ENCODE results near the gene CYP17A1. TPM values are rescaled to one million over a fixed set of nuclear protein-coding genes. Genes with fewer than 3 reads are reported as not detected.

Gene CYP17A1, protein sequence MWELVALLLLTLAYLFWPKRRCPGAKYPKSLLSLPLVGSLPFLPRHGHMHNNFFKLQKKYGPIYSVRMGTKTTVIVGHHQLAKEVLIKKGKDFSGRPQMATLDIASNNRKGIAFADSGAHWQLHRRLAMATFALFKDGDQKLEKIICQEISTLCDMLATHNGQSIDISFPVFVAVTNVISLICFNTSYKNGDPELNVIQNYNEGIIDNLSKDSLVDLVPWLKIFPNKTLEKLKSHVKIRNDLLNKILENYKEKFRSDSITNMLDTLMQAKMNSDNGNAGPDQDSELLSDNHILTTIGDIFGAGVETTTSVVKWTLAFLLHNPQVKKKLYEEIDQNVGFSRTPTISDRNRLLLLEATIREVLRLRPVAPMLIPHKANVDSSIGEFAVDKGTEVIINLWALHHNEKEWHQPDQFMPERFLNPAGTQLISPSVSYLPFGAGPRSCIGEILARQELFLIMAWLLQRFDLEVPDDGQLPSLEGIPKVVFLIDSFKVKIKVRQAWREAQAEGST
- not detected in 5 replicates for total RNA-seq (2022; extraction: Qiagen RNA extraction; ENCODE audit: low read depth)

DNA sequence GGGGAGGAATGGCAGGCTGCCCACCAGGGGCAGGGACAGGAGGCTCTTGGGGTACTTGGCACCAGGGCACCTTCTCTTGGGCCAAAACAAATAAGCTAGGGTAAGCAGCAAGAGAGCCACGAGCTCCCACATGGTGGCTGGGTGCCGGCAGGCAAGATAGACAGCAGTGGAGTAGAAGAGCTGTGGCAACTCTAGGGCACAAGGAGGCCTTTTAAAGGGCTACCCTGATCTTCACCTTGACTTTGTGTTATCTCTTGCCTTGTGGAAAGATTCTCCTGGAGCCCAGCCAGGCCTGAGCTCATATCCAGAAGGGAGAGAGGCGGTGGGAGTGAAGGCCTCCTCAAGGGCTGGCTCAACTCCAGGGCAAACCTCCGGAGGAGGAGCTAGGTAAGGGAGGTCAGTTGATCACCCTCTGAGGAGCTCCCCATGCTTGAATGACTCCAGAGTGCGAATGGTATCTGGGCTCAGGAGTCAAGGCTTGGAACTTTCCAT is at the start of gene CYP17A1:
CYP17A1 (minus strand) TSS at position 184 of the 492 bp plus-strand sequence; CDS start at position 132, 52 bp downstream.

DNA sequence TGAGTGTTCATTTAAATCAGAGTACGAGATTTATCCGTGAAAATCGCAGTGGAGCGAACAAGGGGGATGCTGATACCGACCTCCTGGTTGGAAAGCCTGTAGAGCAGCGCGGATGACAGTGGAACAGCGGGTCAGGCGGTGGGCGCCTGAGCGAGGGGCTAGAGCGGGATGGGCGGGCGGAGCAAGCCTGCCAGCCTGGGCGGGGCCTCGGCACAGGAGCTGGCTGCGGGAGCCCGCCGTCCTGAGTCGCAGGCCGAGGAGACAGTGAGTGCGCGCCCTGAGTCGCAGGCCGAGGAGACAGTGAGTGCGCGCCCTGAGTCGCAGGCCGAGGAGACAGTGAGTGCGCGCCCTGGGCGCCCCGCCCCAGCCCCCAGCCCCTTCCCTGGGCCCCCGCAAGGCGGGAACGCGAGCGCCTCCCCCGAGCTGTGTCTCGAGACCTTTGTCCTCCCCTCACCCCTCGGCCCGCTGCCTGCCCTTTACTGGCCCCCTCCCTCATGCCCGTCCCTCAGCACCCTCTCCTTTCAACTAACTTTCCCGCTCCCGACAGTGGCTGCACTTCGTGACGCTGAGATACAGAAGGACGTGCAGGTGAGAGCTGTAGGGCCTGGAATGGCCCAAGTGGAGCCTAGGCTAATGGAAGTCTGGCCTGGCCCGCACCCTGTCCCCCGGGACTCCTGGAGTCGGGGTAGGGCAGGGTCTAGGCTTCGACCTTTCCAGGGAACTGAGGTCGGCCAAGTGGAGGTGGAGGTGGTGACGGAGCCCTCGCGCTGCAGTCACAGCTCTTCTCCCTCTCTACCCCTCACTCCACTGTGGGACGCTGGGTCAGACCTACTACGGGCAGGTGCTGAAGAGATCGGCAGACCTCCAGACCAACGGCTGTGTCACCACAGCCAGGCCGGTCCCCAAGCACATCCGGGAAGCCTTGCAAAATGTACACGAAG is 32.3 kb upstream of the CYP17A1 start, which contains the start of gene AS3MT:
AS3MT (plus strand) TSS at position 213 of the 941 bp plus-strand sequence; CDS start at position 336, 123 bp downstream.

Other genes with a start within 250 kb of the CYP17A1 start
- 42.0 to 51.5 TPM (median 46.3 TPM) in 5 replicates for gene TRIM8, start 192.9 kb downstream of the CYP17A1 start, total RNA-seq (2022; extraction: Qiagen RNA extraction; ENCODE audit: low read depth)
- gene ARL3, start 123.0 kb downstream of the CYP17A1 start, total RNA-seq (2022; extraction: Qiagen RNA extraction; ENCODE audit: low read depth) = 13.9 to 15.3 TPM (median 14.7 TPM) in 5 replicates
- gene SFXN2, start 122.8 kb downstream of the CYP17A1 start, total RNA-seq (2022; extraction: Qiagen RNA extraction; ENCODE audit: low read depth) = 2.9 to 4.4 TPM (median 3.8 TPM) in 5 replicates
- gene WBP1L, start 93.5 kb downstream of the CYP17A1 start, total RNA-seq (2022; extraction: Qiagen RNA extraction; ENCODE audit: low read depth) = 21.5 to 30.7 TPM (median 27.8 TPM) in 5 replicates
- 23.1 to 30.4 TPM (median 25.2 TPM) in 5 replicates for gene BORCS7, start 16.8 kb upstream of the CYP17A1 start, total RNA-seq (2022; extraction: Qiagen RNA extraction; ENCODE audit: low read depth)
- gene AS3MT, start 32.1 kb upstream of the CYP17A1 start, total RNA-seq (2022; extraction: Qiagen RNA extraction; ENCODE audit: low read depth) = 3.9 to 5.7 TPM (median 4.5 TPM) in 5 replicates
- gene CNNM2, start 80.9 kb upstream of the CYP17A1 start, total RNA-seq (2022; extraction: Qiagen RNA extraction; ENCODE audit: low read depth) = 5.0 to 6.6 TPM (median 5.7 TPM) in 5 replicates